Left ventricle myocardium inferior (tissue), 1 donor: ENCODE data around the gene XXYLT1. TPM values are rescaled to one million over a fixed set of nuclear protein-coding genes. Genes with fewer than 3 reads are reported as not detected.

Experiments
- DNase-seq: peaks from one replicate; pipeline ENCODE4 v3.0.0-alpha.2; 2020
- H3K27ac ChIP-seq: fragments of 200-600 bp; replicated peaks from 2 replicates; pipeline ENCODE4 v1.8.0; 2021
- H3K27me3 ChIP-seq: fragments of 200-600 bp; 2 replicates; pipeline ENCODE4 v1.8.0; 2021; ENCODE audit warnings: low read depth
- H3K36me3 ChIP-seq: fragments of 200-600 bp; 2 replicates; pipeline ENCODE4 v1.8.0; 2021
- H3K4me1 ChIP-seq: fragments of 200-600 bp; 2 replicates; pipeline ENCODE4 v1.8.0; 2021
- H3K4me3 ChIP-seq: fragments of 200-600 bp; 2 replicates; pipeline ENCODE4 v1.8.0; 2021; ENCODE audit warnings: mild to moderate bottlenecking, moderate library complexity
- H3K9me3 ChIP-seq: fragments of 200-600 bp; replicated peaks from 2 replicates; pipeline ENCODE4 v1.8.0; 2021
- CTCF ChIP-seq: fragments of 200-600 bp; IDR thresholded peaks from 2 replicates; pipeline ENCODE4 v1.8.0; 2021; ENCODE audit warnings: antibody characterized with exemption, mild to moderate bottlenecking, borderline replicate concordance
- intact Hi-C: fragments of 100-400 bp; cut with micrococcal nuclease; formaldehyde crosslinking; loops from one replicate; pipeline ENCODE4 v1.11.0; 2022
- total RNA-seq: library from RNA; stranded (reverse); fragmentation: NEBNext Ultra II Directional; extraction: Animal tissue kit (Norgen Biotek cat#: 25700); gene quantifications from one replicate; pipeline ENCODE4 v1.2.1, GENCODE V29; 2021
- donor health status: DM: no; HTN: yes; CAD: no; lungs with severe emphysema.

Gene XXYLT1
- total RNA-seq, 1 donor from 2014 or later, result 2.3 TPM

- peaks cover 49% of the 10 kb centered on the region for H3K4me1 ChIP-seq
- peak overlapping the region; percentile 92 for H3K27ac ChIP-seq
- H3K36me3 ChIP-seq, result no peaks in the 10 kb centered on the region
- intact Hi-C loops, result no loop called here
- H3K4me3 ChIP-seq, result peak overlapping the region; percentile 28
- H3K27me3 ChIP-seq, result no peaks in the 10 kb centered on the region
- peak; percentile 71 for DNase-seq
- TF ChIP-seq CTCF, result no peak
- no peaks in the 10 kb centered on the region for H3K9me3 ChIP-seq
Observed at GRCh38 chr3:195080571-195081151, 190.3 kb downstream of the XXYLT1 start.

GRCh38 chr3:195080125-195080524 lies 190.8 kb downstream of the XXYLT1 start:
- H3K27me3 ChIP-seq, result no peaks in the 10 kb centered on the region
- TF ChIP-seq CTCF, result no peak
- no peak for DNase-seq
- intact Hi-C loops, result no loop called here
- H3K36me3 ChIP-seq, result no peaks in the 10 kb centered on the region
- no peaks in the 10 kb centered on the region for H3K9me3 ChIP-seq
- H3K4me1 ChIP-seq, result peaks cover 49% of the 10 kb centered on the region
- H3K27ac ChIP-seq, result peak overlapping the region; percentile 92
- H3K4me3 ChIP-seq, result peak overlapping the region; percentile 28

DNA sequence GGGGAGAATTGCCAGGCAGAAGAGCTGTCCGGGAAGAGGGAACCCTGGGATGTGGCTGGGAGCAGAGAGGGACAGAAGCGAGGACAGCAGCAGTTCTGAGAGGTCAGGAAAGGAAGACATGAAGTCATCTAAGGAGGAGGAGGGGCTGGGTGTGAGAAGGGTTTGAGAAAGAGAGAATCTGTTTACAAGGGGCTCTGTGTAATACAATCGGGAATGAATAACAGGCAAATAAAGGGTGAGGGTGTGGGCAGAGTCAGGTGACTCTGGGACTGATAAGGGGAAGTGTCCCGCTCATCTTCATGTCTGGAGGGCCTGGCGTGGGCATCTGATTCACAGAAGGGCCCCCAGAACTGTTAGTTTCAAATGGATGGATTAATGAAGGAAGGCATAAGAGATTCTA lies 191.3 kb downstream of the XXYLT1 start:
- Histone ChIP-seq H3K36me3 (no peaks in the 10 kb centered on the region), H3K4me3 (no peak overlapping the region), H3K9me3 (no peaks in the 10 kb centered on the region), H3K27me3 (no peaks in the 10 kb centered on the region), H3K27ac (peak overlapping the region; percentile 92), H3K4me1 (peaks cover 49% of the 10 kb centered on the region)
- TF ChIP-seq CTCF, result no peak
- intact Hi-C loops, result no loop called here
- peak; percentile 9 for DNase-seq

GRCh38 chr3:195078891-195079440 lies 192.0 kb downstream of the XXYLT1 start:
- no peaks in the 10 kb centered on the region for H3K9me3 ChIP-seq
- peak overlapping the region; percentile 92 for H3K27ac ChIP-seq
- intact Hi-C loops, result no loop called here
- no peaks in the 10 kb centered on the region for H3K27me3 ChIP-seq
- peak; percentile 7 for DNase-seq
- H3K36me3 ChIP-seq, result no peaks in the 10 kb centered on the region
- H3K4me3 ChIP-seq, result no peak overlapping the region
- H3K4me1 ChIP-seq, result peaks cover 49% of the 10 kb centered on the region
- TF ChIP-seq CTCF, result no peak

DNA sequence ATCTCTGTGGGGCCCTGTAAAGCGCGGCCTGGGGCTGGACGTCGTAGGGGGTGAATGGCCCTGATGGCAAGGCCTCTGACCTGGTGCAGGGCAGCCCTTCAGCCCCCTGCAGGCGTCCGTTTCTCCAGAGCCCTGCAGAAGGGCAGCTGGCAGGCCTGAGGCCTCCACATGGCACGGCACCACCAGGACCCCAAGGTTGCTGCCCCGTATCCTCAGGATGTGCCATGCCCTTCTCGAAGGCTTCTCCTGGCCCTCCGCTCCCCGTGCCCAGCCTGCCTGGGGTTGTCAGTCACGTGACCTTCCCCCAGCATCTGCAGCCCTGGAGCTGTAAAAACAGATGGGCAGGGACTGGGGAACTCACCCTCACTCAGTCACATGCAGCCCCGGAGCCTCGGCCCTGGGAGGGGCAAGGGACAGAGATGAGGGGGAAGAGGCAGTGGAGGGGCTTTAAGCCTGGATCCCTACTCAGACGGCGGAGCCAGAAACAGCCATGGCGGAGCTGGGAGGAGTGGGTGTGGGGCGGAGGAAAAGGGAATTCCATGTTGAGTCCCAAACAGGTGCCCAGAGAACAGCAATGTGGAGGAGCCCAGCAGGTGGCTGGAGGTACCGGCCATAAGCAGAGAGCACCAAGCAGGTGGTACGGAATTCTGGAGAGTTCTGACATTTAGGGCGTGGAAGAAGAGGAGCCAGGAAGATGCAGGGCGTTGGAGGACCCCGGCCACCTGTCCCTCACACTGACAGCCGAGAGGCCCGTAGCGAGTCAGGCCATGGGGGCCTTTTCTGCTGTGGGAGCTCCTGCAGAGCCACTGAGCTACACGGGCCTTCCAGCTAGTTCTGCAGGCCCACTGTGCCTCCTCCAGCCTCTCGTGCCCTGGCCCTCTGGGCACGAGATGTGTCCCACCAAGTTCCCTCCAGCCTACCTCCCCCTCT lies 193.1 kb downstream of the XXYLT1 start:
- intact Hi-C loops, result no loop called here
- peaks cover 41% of the 10 kb centered on the region for H3K4me1 ChIP-seq
- H3K9me3 ChIP-seq, result no peaks in the 10 kb centered on the region
- no peak for TF ChIP-seq CTCF
- no peak overlapping the region for H3K4me3 ChIP-seq
- H3K27me3 ChIP-seq, result no peaks in the 10 kb centered on the region
- DNase-seq, result peak; percentile 9
- H3K27ac ChIP-seq, result no peak overlapping the region
- H3K36me3 ChIP-seq, result no peaks in the 10 kb centered on the region
